Measurements from ENCODE around the gene SKA1. TPM values are rescaled to one million over a fixed set of nuclear protein-coding genes. Genes with fewer than 3 reads are reported as not detected.
"Not testable (repeated sequence)": the region's sequence is repeated elsewhere in the genome, so short reads cannot be mapped to it uniquely, and the experiment has no call there.

The SKA1 gene
- total and polyA plus RNA-seq, 2 donors from 2014 or later = 0.31 TPM; not detected in 1

- FAIRE-seq (no peak), DNase-seq (no peak)
- intact Hi-C loops (cut with DNase I) = no loop called here
- Histone ChIP-seq H3K36me3 (ENCODE audit: control insufficient read depth in 2 of 3, insufficient read depth in 3 of 3, low read length in 3 of 3) (no peaks in the 10 kb centered on the region), H3K4me3 (ENCODE audit: low read length in 3 of 3) (no peak overlapping the region), H3K27me3 (ENCODE audit: control insufficient read depth, insufficient read depth, low read length) (no peaks in the 10 kb centered on the region), H3K27ac (ENCODE audit: low read depth in 2 of 2, low read length in 2 of 2) (no peak overlapping the region), H3K4me1 (ENCODE audit: control insufficient read depth in 2 of 3, insufficient read depth in 2 of 3, low read depth in 1 of 3, low read length in 3 of 3) (no peaks in the 10 kb centered on the region), H3K9ac (ENCODE audit: low read length in 3 of 3) (no peak overlapping the region), H3K9me3 (ENCODE audit: control insufficient read depth in 2 of 3, insufficient read depth in 1 of 3, low read length in 3 of 3) (no peaks in the 10 kb centered on the region)
- TF ChIP-seq CTCF (IDR thresholded peaks at IDR 0.05; ENCODE audit: borderline replicate concordance, extremely low read depth, insufficient read depth) = no peak
Measured at GRCh38 chr18:50409236-50409635, 34.4 kb downstream of the SKA1 start.

GRCh38 chr18:50410008-50410407 is 35.2 kb downstream of the SKA1 start:
- intact Hi-C loops (cut with DNase I) = no loop called here
- no peak for TF ChIP-seq CTCF (IDR thresholded peaks at IDR 0.05; ENCODE audit: borderline replicate concordance, extremely low read depth, insufficient read depth)
- DNase-seq = no peak
- Histone ChIP-seq H3K9ac (ENCODE audit: low read length in 3 of 3) (no peak overlapping the region), H3K27me3 (ENCODE audit: control insufficient read depth, insufficient read depth, low read length) (no peaks in the 10 kb centered on the region), H3K27ac (ENCODE audit: low read depth in 2 of 2, low read length in 2 of 2) (no peak overlapping the region), H3K4me3 (ENCODE audit: low read length in 3 of 3) (no peak overlapping the region), H3K9me3 (ENCODE audit: control insufficient read depth in 2 of 3, insufficient read depth in 1 of 3, low read length in 3 of 3) (no peaks in the 10 kb centered on the region), H3K4me1 (ENCODE audit: control insufficient read depth in 2 of 3, insufficient read depth in 2 of 3, low read depth in 1 of 3, low read length in 3 of 3) (no peaks in the 10 kb centered on the region), H3K36me3 (ENCODE audit: control insufficient read depth in 2 of 3, insufficient read depth in 3 of 3, low read length in 3 of 3) (no peaks in the 10 kb centered on the region)
- FAIRE-seq = no peak

GRCh38 chr18:50410894-50411293 is 36.0 kb downstream of the SKA1 start:
- intact Hi-C loops (cut with DNase I) = no loop called here
- H3K9ac ChIP-seq (ENCODE audit: low read length in 3 of 3) = no peak overlapping the region
- TF ChIP-seq CTCF (IDR thresholded peaks at IDR 0.05; ENCODE audit: borderline replicate concordance, extremely low read depth, insufficient read depth) = no peak
- no peak overlapping the region for H3K27ac ChIP-seq (ENCODE audit: low read depth in 2 of 2, low read length in 2 of 2)
- no peaks in the 10 kb centered on the region for H3K4me1 ChIP-seq (ENCODE audit: control insufficient read depth in 2 of 3, insufficient read depth in 2 of 3, low read depth in 1 of 3, low read length in 3 of 3)
- FAIRE-seq (no peak), DNase-seq (no peak)
- no peaks in the 10 kb centered on the region for H3K36me3 ChIP-seq (ENCODE audit: control insufficient read depth in 2 of 3, insufficient read depth in 3 of 3, low read length in 3 of 3)
- no peaks in the 10 kb centered on the region for H3K27me3 ChIP-seq (ENCODE audit: control insufficient read depth, insufficient read depth, low read length)
- no peak overlapping the region for H3K4me3 ChIP-seq (ENCODE audit: low read length in 3 of 3)
- no peaks in the 10 kb centered on the region for H3K9me3 ChIP-seq (ENCODE audit: control insufficient read depth in 2 of 3, insufficient read depth in 1 of 3, low read length in 3 of 3)

GRCh38 chr18:50416832-50417231 is 42.0 kb downstream of the SKA1 start:
- H3K9ac ChIP-seq (ENCODE audit: low read length in 3 of 3) = not testable (repeated sequence)

GRCh38 chr18:50417705-50418104 is 42.9 kb downstream of the SKA1 start:
- H3K27ac ChIP-seq (ENCODE audit: low read depth in 2 of 2, low read length in 2 of 2); H3K4me3 ChIP-seq (ENCODE audit: low read length in 3 of 3); H3K9ac ChIP-seq (ENCODE audit: low read length in 3 of 3); H3K27me3 ChIP-seq (ENCODE audit: control insufficient read depth, insufficient read depth, low read length); DNase-seq; H3K9me3 ChIP-seq (ENCODE audit: control insufficient read depth in 2 of 3, insufficient read depth in 1 of 3, low read length in 3 of 3); intact Hi-C loops (cut with DNase I); H3K4me1 ChIP-seq (ENCODE audit: control insufficient read depth in 2 of 3, insufficient read depth in 2 of 3, low read depth in 1 of 3, low read length in 3 of 3); FAIRE-seq; H3K36me3 ChIP-seq (ENCODE audit: control insufficient read depth in 2 of 3, insufficient read depth in 3 of 3, low read length in 3 of 3): not testable (repeated sequence)

More at GRCh38 chr18:50416832-50417231, 42.0 kb downstream of the SKA1 start:
- H3K4me1 ChIP-seq (ENCODE audit: control insufficient read depth in 2 of 3, insufficient read depth in 2 of 3, low read depth in 1 of 3, low read length in 3 of 3); H3K27me3 ChIP-seq (ENCODE audit: control insufficient read depth, insufficient read depth, low read length); intact Hi-C loops (cut with DNase I); H3K4me3 ChIP-seq (ENCODE audit: low read length in 3 of 3); H3K9me3 ChIP-seq (ENCODE audit: control insufficient read depth in 2 of 3, insufficient read depth in 1 of 3, low read length in 3 of 3); H3K27ac ChIP-seq (ENCODE audit: low read depth in 2 of 2, low read length in 2 of 2); H3K36me3 ChIP-seq (ENCODE audit: control insufficient read depth in 2 of 3, insufficient read depth in 3 of 3, low read length in 3 of 3); DNase-seq; FAIRE-seq: not testable (repeated sequence)

Measured in kidney (tissue), 14 donors.